ACC112 (cell line): ENCODE data around the gene SNUPN.
A peak's percentile ranks its signal among the peaks of the same experiment; 100 is the strongest.

Experiments used
- H2AFZ ChIP-seq: fragments of 200-600 bp; sonication (generic); one replicate; pipeline ENCODE4 v1.6.0; 2017; ENCODE audit warnings: antibody characterized with exemption, low read length; ENCODE audit not compliant: unreplicated experiment
- H3K27ac ChIP-seq: fragments of 200-600 bp; sonication (generic); 2 replicates; pipeline ENCODE4 v1.5.1; 2014; ENCODE audit warnings: low read depth, mild to moderate bottlenecking, antibody characterized with exemption, low read length, moderate library complexity
- H3K27me3 ChIP-seq: fragments of 200-600 bp; sonication (generic); 2 replicates; pipeline ENCODE4 v1.6.1; 2014; ENCODE audit warnings: mild to moderate bottlenecking, antibody characterized with exemption, low read length, moderate library complexity, mixed read lengths; ENCODE audit not compliant: insufficient read depth
- H3K36me3 ChIP-seq: fragments of 200-600 bp; sonication (generic); 2 replicates; pipeline ENCODE4 v1.6.1; 2016; ENCODE audit warnings: mild to moderate bottlenecking, antibody characterized with exemption, low read length, moderate library complexity, mixed read lengths; ENCODE audit not compliant: insufficient read depth
- H3K4me1 ChIP-seq: fragments of 200-600 bp; sonication (generic); one replicate; pipeline ENCODE4 v1.6.1; 2016; ENCODE audit warnings: low read length, mixed read lengths; ENCODE audit not compliant: insufficient read depth, unreplicated experiment, control insufficient read depth
- H3K4me3 ChIP-seq: fragments of 200-600 bp; sonication (generic); 2 replicates; pipeline ENCODE4 v1.5.1; 2014; ENCODE audit warnings: mild to moderate bottlenecking, low read depth, low read length
- H3K79me2 ChIP-seq: fragments of 200-600 bp; sonication (generic); one replicate; pipeline ENCODE4 v1.6.0; 2016; ENCODE audit warnings: low read length; ENCODE audit not compliant: control insufficient read depth, unreplicated experiment, insufficient read depth

SNUPN gene

DNA sequence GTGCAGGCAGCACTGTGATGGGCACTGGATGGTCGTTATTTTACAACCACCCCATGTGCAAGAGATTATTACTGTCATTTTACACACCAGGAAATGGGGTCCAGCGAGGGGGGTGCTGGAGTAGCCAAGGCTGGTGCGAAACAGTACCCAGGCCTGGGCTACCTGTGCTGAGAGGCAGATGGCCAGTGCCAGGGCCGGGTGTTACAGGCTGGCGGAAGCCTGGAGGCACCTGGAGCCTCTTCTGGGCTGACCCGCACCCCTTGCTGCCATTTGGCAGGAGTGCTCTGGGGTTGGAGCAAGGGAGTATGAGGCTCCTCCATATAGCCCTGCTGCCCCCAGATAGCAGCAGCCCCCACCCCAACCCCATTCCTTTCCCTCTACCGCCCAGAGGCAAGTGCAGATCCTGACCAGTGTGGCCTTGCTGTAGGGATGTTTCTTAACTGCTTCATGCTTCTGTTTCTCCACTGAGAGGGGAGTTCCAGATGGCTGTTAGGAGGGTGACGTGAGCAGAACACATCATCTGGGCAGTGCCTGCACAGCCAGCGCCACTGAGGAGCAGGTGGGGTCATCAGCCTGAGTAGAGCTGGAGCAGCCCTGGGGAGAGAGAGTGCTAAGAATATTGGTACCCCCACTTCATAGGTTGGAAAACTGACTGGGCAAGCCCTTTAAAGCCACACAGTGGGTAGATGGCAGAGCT lies 37.4 kb upstream of the SNUPN start:
- no peaks in the 10 kb centered on the region for H3K27me3 ChIP-seq
- H3K27ac ChIP-seq = no peak overlapping the region
- peaks cover 53% of the 10 kb centered on the region for H3K4me1 ChIP-seq

DNA sequence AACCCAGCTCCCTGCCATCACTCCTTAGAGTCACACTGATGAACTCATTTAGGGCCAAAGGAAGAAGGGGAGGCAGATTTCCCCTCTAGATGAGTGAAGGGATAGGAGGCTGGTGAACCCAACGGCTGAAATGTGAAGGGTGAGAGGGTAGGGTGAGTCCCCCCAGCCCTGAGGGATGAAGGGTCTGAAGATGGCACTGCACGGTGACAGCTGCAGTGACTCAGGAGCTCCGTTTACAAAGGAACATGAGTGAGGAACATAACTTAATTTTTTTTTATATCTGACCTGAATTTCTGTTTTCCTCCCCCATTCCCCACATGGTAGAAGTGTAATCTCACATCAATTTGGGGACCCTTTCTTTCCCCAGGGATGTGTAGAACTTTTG lies 36.2 kb upstream of the SNUPN start:
- Histone ChIP-seq H3K27me3 (no peaks in the 10 kb centered on the region), H3K36me3 (peaks cover 11% of the 10 kb centered on the region; the same call in 1 of the 2 replicates), H3K27ac (peak overlapping the region; percentile 99), H2AFZ (no peak overlapping the region), H3K4me1 (peaks cover 41% of the 10 kb centered on the region), H3K4me3 (peak overlapping the region; percentile 43; the same call in 1 of the 2 replicates), H3K79me2 (peaks cover 23% of the 10 kb centered on the region)

More for the DNA sequence above, 37.4 kb upstream of the SNUPN start:
- H3K36me3 ChIP-seq = peaks cover 9% of the 10 kb centered on the region; the same call in 1 of the 2 replicates
- H3K79me2 ChIP-seq = peaks cover 11% of the 10 kb centered on the region
- no peak overlapping the region for H3K4me3 ChIP-seq
- no peak overlapping the region for H2AFZ ChIP-seq

DNA sequence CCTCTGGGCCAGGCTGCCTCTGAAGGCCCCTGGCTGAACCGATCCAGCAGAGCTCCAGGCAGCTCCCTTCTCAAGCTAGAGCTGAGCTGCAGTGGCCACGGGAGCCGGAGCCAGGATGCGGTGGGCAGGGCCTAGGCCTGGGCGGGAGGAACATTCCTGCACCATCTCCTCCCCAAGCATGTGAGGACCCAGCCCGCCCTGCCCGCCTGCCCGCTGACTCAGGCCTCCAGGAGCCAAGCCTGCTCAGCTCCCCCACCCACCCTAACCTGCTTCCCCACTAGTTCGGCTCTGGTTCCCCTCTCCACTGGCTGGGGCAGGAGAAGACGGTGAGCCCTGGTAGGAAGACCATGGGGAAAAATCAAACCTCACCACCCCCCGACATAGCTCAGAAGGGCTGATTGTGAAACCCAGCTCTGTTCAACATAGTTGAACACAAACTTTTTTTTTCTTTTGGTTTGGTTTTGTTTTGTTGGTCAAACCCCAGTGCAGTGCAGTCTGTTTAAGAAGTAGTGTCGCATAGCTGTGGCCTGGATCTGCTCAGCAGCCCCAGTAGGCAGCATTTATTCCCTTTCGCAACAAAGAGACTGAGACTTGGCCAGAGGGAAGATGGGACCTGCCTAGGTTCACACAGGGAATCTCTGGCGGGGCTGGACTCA lies 35.7 kb upstream of the SNUPN start:
- Histone ChIP-seq H3K27me3 (no peaks in the 10 kb centered on the region), H3K79me2 (peaks cover 28% of the 10 kb centered on the region), H3K4me1 (peaks cover 37% of the 10 kb centered on the region), H2AFZ (no peak overlapping the region), H3K36me3 (peaks cover 15% of the 10 kb centered on the region; the same call in 1 of the 2 replicates), H3K27ac (peak overlapping the region; percentile 99), H3K4me3 (peak overlapping the region; percentile 43; the same call in 1 of the 2 replicates)

DNA sequence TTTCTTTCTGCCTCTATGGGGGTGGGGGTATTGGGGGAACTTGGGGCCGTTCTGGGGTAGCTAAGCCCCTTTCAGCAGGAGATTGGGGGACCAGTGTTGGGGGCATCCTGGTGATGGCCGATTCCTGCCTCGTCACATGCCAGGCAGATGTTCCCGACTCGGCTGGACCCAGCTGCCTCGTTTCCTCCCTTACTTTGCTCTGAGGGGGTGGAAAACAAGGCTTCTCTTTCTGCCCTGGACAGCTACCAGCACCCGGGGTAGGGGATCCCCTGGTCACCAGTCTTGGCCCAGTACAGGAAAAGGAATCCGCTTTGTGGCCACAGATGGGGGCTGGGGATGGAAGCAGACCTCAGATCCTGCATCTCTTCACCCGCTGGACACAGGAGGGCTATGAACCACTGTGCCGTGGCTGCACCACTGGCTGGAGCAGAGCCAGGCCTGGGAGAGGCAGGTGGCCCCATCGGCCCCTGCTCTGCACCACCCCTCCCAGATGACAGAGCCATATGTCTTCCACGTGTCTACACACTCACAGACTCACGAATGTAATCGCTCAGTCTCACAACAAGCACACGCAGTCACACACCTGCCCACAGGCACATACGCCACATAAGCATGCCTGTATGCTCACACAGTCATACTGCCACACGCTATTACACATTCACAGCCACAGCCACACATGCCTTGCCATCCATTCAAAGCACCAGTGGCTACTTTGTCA lies 34.6 kb upstream of the SNUPN start:
- H3K27me3 ChIP-seq = no peaks in the 10 kb centered on the region
- peaks cover 38% of the 10 kb centered on the region for H3K79me2 ChIP-seq
- H2AFZ ChIP-seq = no peak overlapping the region
- peaks cover 29% of the 10 kb centered on the region for H3K4me1 ChIP-seq
- no peak overlapping the region for H3K4me3 ChIP-seq
- H3K27ac ChIP-seq = peak overlapping the region; percentile 99
- H3K36me3 ChIP-seq = peaks cover 15% of the 10 kb centered on the region; the same call in 1 of the 2 replicates

DNA sequence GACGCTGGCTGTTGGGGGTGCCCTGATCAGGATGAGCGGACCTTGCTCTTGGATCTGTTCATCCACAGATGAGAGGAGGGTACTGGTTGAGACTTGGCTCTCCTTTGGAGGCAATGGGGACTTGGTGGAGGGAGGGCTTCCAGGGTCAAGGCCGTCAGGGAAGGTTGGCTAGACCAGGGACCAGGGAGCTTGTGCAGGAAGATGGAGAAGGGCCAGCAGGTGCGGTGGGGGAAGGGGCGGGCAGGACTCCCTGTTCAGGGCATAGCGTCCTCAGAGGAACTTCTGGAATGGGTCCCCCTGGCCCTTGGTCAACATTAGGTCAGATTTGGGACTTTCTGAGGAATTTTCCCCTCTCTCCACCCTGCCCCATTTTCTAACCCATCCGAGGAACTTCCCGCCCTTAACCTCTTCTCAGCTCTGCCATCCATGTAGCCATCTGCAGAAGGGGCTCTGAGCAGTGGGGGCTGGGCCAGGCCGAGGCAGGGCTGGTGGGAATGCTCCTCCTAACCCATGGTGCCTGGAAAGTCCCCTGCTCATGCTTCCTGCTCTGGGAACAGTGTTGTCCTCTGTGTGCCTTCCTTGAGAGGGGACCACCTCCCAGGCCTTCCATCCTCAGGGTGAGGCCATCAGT lies 33.7 kb upstream of the SNUPN start:
- Histone ChIP-seq H3K27ac (peak overlapping the region; percentile 99), H3K4me1 (peaks cover 36% of the 10 kb centered on the region), H3K36me3 (peaks cover 15% of the 10 kb centered on the region; the same call in 1 of the 2 replicates), H3K79me2 (peaks cover 47% of the 10 kb centered on the region), H3K27me3 (no peaks in the 10 kb centered on the region), H2AFZ (no peak overlapping the region), H3K4me3 (no peak overlapping the region)

DNA sequence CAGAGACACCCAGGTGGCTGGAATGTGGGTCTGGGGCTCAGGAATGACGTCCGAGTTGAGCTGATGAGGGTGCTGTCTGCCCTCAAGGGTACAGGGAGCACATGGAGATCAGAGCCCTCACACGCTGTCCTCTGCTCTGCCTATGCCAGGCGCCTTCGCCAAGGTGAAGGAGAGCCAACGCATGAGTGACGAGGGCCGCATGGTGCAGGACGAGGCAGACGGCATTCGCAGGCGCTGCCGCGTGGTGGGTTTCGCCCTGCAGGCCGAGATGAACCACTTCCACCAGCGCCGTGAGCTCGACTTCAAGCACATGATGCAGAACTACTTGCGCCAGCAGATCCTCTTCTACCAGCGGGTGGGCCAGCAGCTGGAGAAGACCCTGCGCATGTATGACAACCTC lies 31.3 kb upstream of the SNUPN start:
- Histone ChIP-seq H3K79me2 (peaks cover 70% of the 10 kb centered on the region), H3K27me3 (no peaks in the 10 kb centered on the region), H3K36me3 (peaks cover 15% of the 10 kb centered on the region; the same call in 1 of the 2 replicates), H3K4me3 (no peak overlapping the region), H3K27ac (no peak overlapping the region), H3K4me1 (peaks cover 54% of the 10 kb centered on the region), H2AFZ (no peak overlapping the region)

DNA sequence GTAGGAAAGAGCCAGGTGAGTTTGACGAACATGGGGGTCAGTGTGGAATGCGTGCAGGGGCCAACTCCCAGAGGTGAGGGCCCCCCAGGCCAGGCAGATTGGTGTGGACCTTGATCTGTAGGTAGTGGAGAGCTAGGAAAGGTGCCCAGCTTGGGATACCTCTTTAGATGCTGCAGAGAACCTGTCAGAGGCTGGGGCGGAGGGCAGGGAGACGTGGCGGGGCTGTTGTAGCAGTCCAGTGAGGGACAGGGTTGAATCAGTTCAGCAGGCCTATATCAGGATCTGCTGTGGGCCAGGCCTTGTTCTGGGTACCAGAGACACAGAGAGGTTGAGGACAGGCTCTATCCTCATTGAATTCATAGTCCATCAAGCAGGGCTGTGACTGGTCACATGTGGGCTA lies 30.8 kb upstream of the SNUPN start:
- H2AFZ ChIP-seq = no peak overlapping the region
- peaks cover 15% of the 10 kb centered on the region; the same call in 1 of the 2 replicates for H3K36me3 ChIP-seq
- no peak overlapping the region for H3K27ac ChIP-seq
- H3K27me3 ChIP-seq = no peaks in the 10 kb centered on the region
- H3K79me2 ChIP-seq = peaks cover 70% of the 10 kb centered on the region
- H3K4me3 ChIP-seq = no peak overlapping the region
- H3K4me1 ChIP-seq = peaks cover 54% of the 10 kb centered on the region

DNA sequence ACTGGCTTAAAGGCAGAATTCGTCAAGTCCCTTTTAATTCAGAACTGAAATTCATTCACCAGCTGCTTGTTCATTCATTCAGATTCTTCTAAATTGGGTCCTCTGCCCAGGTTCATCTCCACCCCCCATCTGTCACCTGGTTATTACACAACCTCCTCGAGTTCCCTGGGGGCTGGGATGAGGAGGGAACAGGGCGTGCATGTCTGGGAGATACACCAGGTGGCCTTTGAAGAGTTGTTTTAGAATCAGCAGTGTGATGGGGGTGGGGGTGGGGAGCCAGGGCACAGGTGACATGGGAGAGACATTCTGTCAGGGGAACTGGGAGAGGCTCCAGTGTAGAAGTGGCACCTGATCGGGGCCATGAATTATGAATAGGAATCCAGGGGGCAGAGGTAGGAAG lies 30.4 kb upstream of the SNUPN start:
- Histone ChIP-seq H3K27me3 (no peaks in the 10 kb centered on the region), H3K27ac (no peak overlapping the region), H3K79me2 (peaks cover 74% of the 10 kb centered on the region), H2AFZ (no peak overlapping the region), H3K36me3 (peaks cover 15% of the 10 kb centered on the region; the same call in 1 of the 2 replicates), H3K4me3 (no peak overlapping the region), H3K4me1 (peaks cover 55% of the 10 kb centered on the region)

DNA sequence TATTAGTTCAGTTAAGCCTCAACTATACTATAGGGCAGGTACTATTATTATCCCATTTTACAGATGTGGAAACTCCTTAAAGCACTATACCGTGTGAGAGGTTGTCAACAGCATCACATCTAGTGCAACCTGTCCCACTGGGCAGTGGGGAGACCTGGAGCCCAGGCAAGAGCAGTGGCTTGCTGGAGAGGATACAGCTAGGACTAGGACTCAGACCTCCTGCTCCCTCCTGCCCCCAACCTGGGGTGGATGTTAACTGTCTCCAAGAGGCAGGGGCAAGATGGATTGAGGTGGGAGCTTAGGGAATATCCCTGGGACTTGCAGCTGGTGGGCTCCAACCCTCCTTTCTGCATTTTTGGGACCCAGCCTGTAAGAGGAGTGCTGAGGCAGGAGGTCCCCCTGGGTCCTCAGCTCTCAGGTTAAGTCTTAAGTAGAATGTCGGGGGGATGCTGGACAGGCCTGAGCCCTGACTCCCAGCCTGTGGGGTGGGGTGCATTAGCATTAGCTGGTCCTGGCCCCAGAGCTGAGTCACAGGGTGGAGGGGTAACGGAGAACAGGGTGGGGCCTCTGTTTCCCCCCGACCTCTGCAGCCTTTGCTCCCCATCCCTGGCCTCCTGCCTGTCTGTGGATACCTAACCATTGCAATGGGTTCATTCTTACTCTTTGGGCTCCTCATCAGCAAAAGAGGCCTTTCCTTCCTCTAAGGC lies 28.8 kb upstream of the SNUPN start:
- Histone ChIP-seq H3K4me1 (peaks cover 55% of the 10 kb centered on the region), H3K27me3 (no peaks in the 10 kb centered on the region), H3K27ac (no peak overlapping the region), H2AFZ (no peak overlapping the region), H3K79me2 (peaks cover 87% of the 10 kb centered on the region), H3K4me3 (no peak overlapping the region), H3K36me3 (peaks cover 15% of the 10 kb centered on the region; the same call in 1 of the 2 replicates)
